ENCODE measurements around the gene LTO1. TPM values are rescaled to one million over a fixed set of nuclear protein-coding genes. Genes with fewer than 3 reads are reported as not detected.

Gene LTO1
- total RNA-seq, 4 donors from 2014 or later = 12.2 to 18.6 (median 14.1) TPM

- no peaks in the 10 kb centered on the region for H3K9me3 ChIP-seq
- 68% methylated on average over 20 of the region's 28 CpGs for WGBS
- H3K4me1 ChIP-seq = no peaks in the 10 kb centered on the region
- no peak for DNase-seq (ENCODE audit: extremely low spot score)
- H3K27ac ChIP-seq (replicated peaks in 1 of 4) = no peak overlapping the region
- H3K27me3 ChIP-seq = peaks cover 0 to 79% (median 0%) of the 10 kb centered on the region in 4 donors
- intact Hi-C loops (cut with DNase I) = no loop called here
- no peak for TF ChIP-seq EP300 (IDR thresholded peaks at IDR 0.05)
- TF ChIP-seq, protein P1, sequence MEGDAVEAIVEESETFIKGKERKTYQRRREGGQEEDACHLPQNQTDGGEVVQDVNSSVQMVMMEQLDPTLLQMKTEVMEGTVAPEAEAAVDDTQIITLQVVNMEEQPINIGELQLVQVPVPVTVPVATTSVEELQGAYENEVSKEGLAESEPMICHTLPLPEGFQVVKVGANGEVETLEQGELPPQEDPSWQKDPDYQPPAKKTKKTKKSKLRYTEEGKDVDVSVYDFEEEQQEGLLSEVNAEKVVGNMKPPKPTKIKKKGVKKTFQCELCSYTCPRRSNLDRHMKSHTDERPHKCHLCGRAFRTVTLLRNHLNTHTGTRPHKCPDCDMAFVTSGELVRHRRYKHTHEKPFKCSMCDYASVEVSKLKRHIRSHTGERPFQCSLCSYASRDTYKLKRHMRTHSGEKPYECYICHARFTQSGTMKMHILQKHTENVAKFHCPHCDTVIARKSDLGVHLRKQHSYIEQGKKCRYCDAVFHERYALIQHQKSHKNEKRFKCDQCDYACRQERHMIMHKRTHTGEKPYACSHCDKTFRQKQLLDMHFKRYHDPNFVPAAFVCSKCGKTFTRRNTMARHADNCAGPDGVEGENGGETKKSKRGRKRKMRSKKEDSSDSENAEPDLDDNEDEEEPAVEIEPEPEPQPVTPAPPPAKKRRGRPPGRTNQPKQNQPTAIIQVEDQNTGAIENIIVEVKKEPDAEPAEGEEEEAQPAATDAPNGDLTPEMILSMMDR (IDR thresholded peaks at IDR 0.05) = no peak
- TF ChIP-seq POLR2AphosphoS5 (IDR thresholded peaks at IDR 0.05) = no peak
- TF ChIP-seq POLR2A (IDR thresholded peaks at IDR 0.05; ENCODE audit: low read depth) = no peak
- no peak overlapping the region for H3K4me3 ChIP-seq
- H3K36me3 ChIP-seq = no peaks in the 10 kb centered on the region
Observed at GRCh38 chr11:69711822-69712801, 37.0 kb upstream of the LTO1 start.

DNA sequence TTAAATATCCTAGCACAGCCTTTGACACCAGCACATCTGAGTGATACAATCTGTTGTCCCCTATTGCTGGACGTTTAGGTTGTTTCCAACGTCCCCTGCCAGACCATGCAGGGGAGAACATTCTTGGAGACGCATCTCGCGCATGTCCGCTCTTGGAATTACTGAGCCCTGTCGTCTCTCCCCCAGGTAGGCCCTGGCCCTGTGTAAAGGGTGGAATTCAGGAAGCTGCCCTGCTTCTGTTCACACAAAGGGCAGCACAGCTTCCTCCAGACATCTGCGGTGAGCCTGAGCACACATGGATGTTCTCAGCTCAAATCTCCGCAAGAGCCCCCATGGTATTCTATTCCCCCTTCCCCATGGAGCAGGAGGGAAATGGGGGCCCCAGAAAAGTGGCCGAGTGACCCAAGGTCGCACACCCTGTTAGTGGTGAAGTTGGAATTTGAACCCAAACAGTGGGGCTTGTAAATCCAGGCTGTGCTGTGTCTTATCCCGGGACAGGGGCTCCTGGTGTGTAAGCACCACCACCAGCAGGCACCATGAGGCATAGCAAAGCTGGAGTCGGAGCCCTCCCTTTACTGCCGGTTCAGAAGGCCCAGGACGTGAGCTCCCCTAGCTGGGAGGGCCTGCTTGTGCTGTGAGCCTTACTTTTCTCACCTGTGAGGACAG, 33.7 kb upstream of the LTO1 start:
- Histone ChIP-seq H3K36me3 (no peaks in the 10 kb centered on the region), H3K27ac (replicated peaks in 1 of 4) (no peak overlapping the region), H3K4me1 (peaks cover 8 to 16% (median 12%) of the 10 kb centered on the region in 4 donors), H3K4me3 (no peak overlapping the region), H3K27me3 (peaks cover 0 to 78% (median 14%) of the 10 kb centered on the region in 4 donors), H3K9me3 (no peaks in the 10 kb centered on the region)
- TF ChIP-seq EP300 (IDR thresholded peaks at IDR 0.05) (no peak), POLR2AphosphoS5 (IDR thresholded peaks at IDR 0.05) (no peak), POLR2A (IDR thresholded peaks at IDR 0.05; ENCODE audit: low read depth) (no peak)
- TF ChIP-seq, protein P1 (IDR thresholded peaks at IDR 0.05) = no peak
- DNase-seq (ENCODE audit: extremely low spot score) = no peak
- intact Hi-C loops (cut with DNase I) = no loop called here
- 73% methylated on average over 14 of the region's 15 CpGs for WGBS

- Histone ChIP-seq H3K4me3 (no peak overlapping the region), H3K4me1 (peaks cover 13 to 31% (median 26%) of the 10 kb centered on the region in 4 donors), H3K27me3 (peaks cover 0 to 78% (median 30%) of the 10 kb centered on the region in 4 donors), H3K9me3 (no peaks in the 10 kb centered on the region), H3K27ac (replicated peaks in 1 of 4) (no peak overlapping the region), H3K36me3 (no peaks in the 10 kb centered on the region)
- WGBS = 45% methylated on average over 7 of the region's 7 CpGs
- intact Hi-C loops (cut with DNase I) = no loop called here
- no peak for TF ChIP-seq POLR2A (IDR thresholded peaks at IDR 0.05; ENCODE audit: low read depth)
- TF ChIP-seq, protein P1 (IDR thresholded peaks at IDR 0.05) = no peak
- TF ChIP-seq POLR2AphosphoS5 (IDR thresholded peaks at IDR 0.05) = no peak
- no peak for TF ChIP-seq EP300 (IDR thresholded peaks at IDR 0.05)
- DNase-seq (ENCODE audit: extremely low spot score) = no peak
Observed at GRCh38 chr11:69707176-69707575, 32.0 kb upstream of the LTO1 start.

DNA sequence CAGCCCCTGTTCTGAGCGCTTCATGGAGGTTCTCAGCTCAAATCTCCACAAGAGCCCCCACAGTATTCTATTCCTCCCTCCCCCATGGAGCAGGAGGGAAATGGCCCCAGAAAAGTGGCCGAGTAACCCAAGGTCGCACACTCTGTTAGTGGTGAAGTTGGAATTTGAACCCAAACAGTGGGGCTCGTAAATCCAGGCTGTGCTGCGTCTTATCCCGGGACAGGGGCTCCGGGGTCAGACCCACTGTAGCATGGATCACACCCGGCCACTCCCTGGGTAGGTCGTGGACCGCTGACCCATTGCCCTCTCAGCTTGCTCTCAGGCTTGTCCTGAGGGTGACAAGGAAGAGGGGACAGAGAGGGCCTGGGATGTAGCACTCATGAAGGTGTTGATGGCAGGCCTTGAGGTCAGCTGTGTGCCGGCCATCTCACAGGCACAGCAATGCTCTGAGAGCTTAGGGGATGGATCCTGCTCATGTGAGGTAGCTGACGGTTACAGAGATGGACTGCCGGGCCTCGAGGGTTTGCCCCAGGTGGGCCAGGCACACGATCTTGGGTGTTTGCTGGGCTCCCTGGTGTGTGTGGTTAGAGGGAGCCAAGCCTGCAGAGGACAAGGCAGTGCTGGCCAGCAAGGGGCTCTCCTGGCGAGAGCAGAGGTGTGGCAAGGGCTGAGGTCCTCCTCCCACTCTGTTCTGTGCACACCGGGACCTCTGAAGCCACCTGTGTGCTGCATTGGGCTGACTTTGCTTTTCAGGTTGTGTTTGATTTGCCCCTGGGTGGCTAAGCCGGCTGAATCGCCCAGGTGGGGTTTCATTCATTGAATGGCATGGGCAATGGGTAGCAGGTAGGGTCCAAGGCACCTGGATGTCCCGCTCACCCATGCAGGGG, 31.0 kb upstream of the LTO1 start:
- intact Hi-C loops (cut with DNase I) = no loop called here
- H3K36me3 ChIP-seq = no peaks in the 10 kb centered on the region
- peaks cover 15 to 35% (median 27%) of the 10 kb centered on the region in 4 donors for H3K4me1 ChIP-seq
- TF ChIP-seq POLR2A (IDR thresholded peaks at IDR 0.05; ENCODE audit: low read depth) (no peak), POLR2AphosphoS5 (IDR thresholded peaks at IDR 0.05) (no peak), EP300 (IDR thresholded peaks at IDR 0.05) (no peak)
- TF ChIP-seq, protein P1 (IDR thresholded peaks at IDR 0.05) = no peak
- DNase-seq (ENCODE audit: extremely low spot score) = no peak
- 64% methylated on average over 19 of the region's 20 CpGs for WGBS
- H3K27ac ChIP-seq (replicated peaks in 1 of 4) = no peak overlapping the region
- no peak overlapping the region for H3K4me3 ChIP-seq
- H3K27me3 ChIP-seq = peaks cover 0 to 83% (median 35%) of the 10 kb centered on the region in 4 donors
- no peaks in the 10 kb centered on the region for H3K9me3 ChIP-seq
